Measurements from ENCODE around the gene CACNA1I. TPM values are rescaled to one million over a fixed set of nuclear protein-coding genes. Genes with fewer than 3 reads are reported as not detected.
"Not testable (repeated sequence)": the region's sequence is repeated elsewhere in the genome, so short reads cannot be mapped to it uniquely, and the experiment has no call there.

The CACNA1I gene
- total and polyA plus RNA-seq, 2 donors (not counting 3 experiments of a cell fraction or from before 2014, with no cell fraction given), result not detected

GRCh38 chr22:39522091-39522490 is 48.5 kb upstream of the CACNA1I start:
- dilution Hi-C loops (cut with MboI; ENCODE audit: extremely low pct_ligation_motif_present, low sequenced_read_pairs); BruUV-seq (replicated peaks); DNase-seq (ENCODE audit: low read depth, low spot score); H3K27me3 ChIP-seq (ENCODE audit: control insufficient read depth in 2 of 2, insufficient read depth in 2 of 2, low read length in 2 of 2); H3K9me3 ChIP-seq (replicated peaks; ENCODE audit: control insufficient read depth, insufficient read depth, low read length); H4K20me1 ChIP-seq (replicated peaks; ENCODE audit: control insufficient read depth, extremely low read depth, insufficient read depth, low read length); H3K9me1 ChIP-seq (replicated peaks; ENCODE audit: control insufficient read depth, extremely low read depth, insufficient read depth, low read length); H2AFZ ChIP-seq (ENCODE audit: low read depth, low read length); H3K27ac ChIP-seq (ENCODE audit: insufficient read depth, low read depth, low read length); FAIRE-seq: not testable (repeated sequence)
- Histone ChIP-seq H3K4me1 (ENCODE audit: control insufficient read depth, extremely low read depth, insufficient read depth, low read length) (peaks cover 15% of the 10 kb centered on the region), H3K79me2 (ENCODE audit: control insufficient read depth, insufficient read depth, low read length) (peaks cover 42% of the 10 kb centered on the region), H3K4me2 (ENCODE audit: insufficient read depth, low read length) (peak overlapping the region; percentile 89), H3K36me3 (ENCODE audit: control insufficient read depth in 2 of 2, extremely low read depth in 1 of 2, insufficient read depth in 2 of 2, low read length in 2 of 2) (peaks cover 5 to 21% of the 10 kb centered on the region in 2 experiments), H3K4me3 (replicated peaks in 1 of 3; ENCODE audit: insufficient read depth in 1 of 3, low read depth in 1 of 3, low read length in 3 of 3) (peak overlapping the region; percentile 50 to 96 (median 92)), H3K9ac (replicated peaks; ENCODE audit: extremely low read depth, insufficient read depth, low read length) (peak overlapping the region; percentile 97)
- ChIA-PET CTCF (interaction anchor here (0.9 to 2.0 kb wide), 3 partner anchors 9 to 28 kb away, joined by 5 to 9 read pairs (median 9); no protein-coding TSS in a partner anchor), POLR2A (interaction anchor here (0.7 to 1.3 kb wide), 3 partner anchors 24 to 205 kb away, joined by 3 to 4 read pairs (median 3); partner anchors contain the start of gene RPL3)
- intact Hi-C loops (cut with micrococcal nuclease), result loop anchor here (10.0 kb wide), 2 partner anchors 267 to 347 kb away; no protein-coding TSS in a partner anchor

- dilution Hi-C loops (cut with MboI; ENCODE audit: extremely low pct_ligation_motif_present, low sequenced_read_pairs), result no loop called here
- Histone ChIP-seq H3K27ac (ENCODE audit: insufficient read depth, low read depth, low read length) (no peak overlapping the region), H3K4me3 (replicated peaks in 1 of 3; ENCODE audit: insufficient read depth in 1 of 3, low read depth in 1 of 3, low read length in 3 of 3) (peak overlapping the region; percentile 4 to 96 (median 92)), H3K9me3 (replicated peaks; ENCODE audit: control insufficient read depth, insufficient read depth, low read length) (no peaks in the 10 kb centered on the region), H3K4me2 (ENCODE audit: insufficient read depth, low read length) (peak overlapping the region; percentile 89), H3K4me1 (ENCODE audit: control insufficient read depth, extremely low read depth, insufficient read depth, low read length) (peaks cover 15% of the 10 kb centered on the region), H3K27me3 (ENCODE audit: control insufficient read depth in 2 of 2, insufficient read depth in 2 of 2, low read length in 2 of 2) (no peaks in the 10 kb centered on the region), H3K9ac (replicated peaks; ENCODE audit: extremely low read depth, insufficient read depth, low read length) (peak overlapping the region; percentile 56), H4K20me1 (replicated peaks; ENCODE audit: control insufficient read depth, extremely low read depth, insufficient read depth, low read length) (no peaks in the 10 kb centered on the region), H2AFZ (ENCODE audit: low read depth, low read length) (no peak overlapping the region), H3K36me3 (ENCODE audit: control insufficient read depth in 2 of 2, extremely low read depth in 1 of 2, insufficient read depth in 2 of 2, low read length in 2 of 2) (peaks cover 5 to 21% of the 10 kb centered on the region in 2 experiments), H3K9me1 (replicated peaks; ENCODE audit: control insufficient read depth, extremely low read depth, insufficient read depth, low read length) (no peaks in the 10 kb centered on the region), H3K79me2 (ENCODE audit: control insufficient read depth, insufficient read depth, low read length) (peaks cover 45% of the 10 kb centered on the region)
- no TSS peak for BruUV-seq (replicated peaks)
- no peak for TF ChIP-seq EZH2 (IDR thresholded peaks at IDR 0.05; ENCODE audit: borderline replicate concordance, low read depth, low read length, severe bottlenecking)
- peak; percentile 88 for TF ChIP-seq POLR2A (IDR thresholded peaks at IDR 0.05; ENCODE audit: low read depth, low read length)
- TF ChIP-seq POLR2AphosphoS5 (IDR thresholded peaks at IDR 0.05; ENCODE audit: insufficient read depth, low read depth, low read length), result peak; percentile 89
- ChIA-PET POLR2A (interaction anchor here (0.5 to 2.5 kb wide), 5 partner anchors 21 to 206 kb away, joined by 3 to 7 read pairs (median 4); partner anchors contain the start of genes MIEF1 and RPL3), CTCF (interaction anchor here (0.9 to 2.0 kb wide), 3 partner anchors 9 to 28 kb away, joined by 5 to 9 read pairs (median 9); no protein-coding TSS in a partner anchor)
- peak; percentile 75 for FAIRE-seq
- peak; percentile 43 for DNase-seq (ENCODE audit: low read depth, low spot score)
- intact Hi-C loops (cut with micrococcal nuclease), result loop anchor here (10.0 kb wide), 2 partner anchors 268 to 348 kb away; no protein-coding TSS in a partner anchor
Measured at GRCh38 chr22:39522567-39523300, 47.8 kb upstream of the CACNA1I start.
